GM12878 (cell line): Measurements from ENCODE around the gene PCNP. TPM values are rescaled to one million over a fixed set of nuclear protein-coding genes. Genes with fewer than 3 reads are reported as not detected.

Experiments used
- ATAC-seq: fragments of 200-7000 bp; cut with Tn5 transposase; 3 replicates; pipeline ENCODE4 v1.9.1; 2020; ENCODE audit warnings: mild to moderate bottlenecking, moderate library complexity
- BruUV-seq: library from RNA; stranded (reverse); fragments of 400-500 nt; replicated peaks from 2 replicates; lab custom pipeline; 2021; lab: Mats Ljungman, UMichigan
- CTCF ChIA-PET: fragments of 300-600 bp; sonication (Branson Sonifier 250); formaldehyde crosslinking; extraction: SDS; loops from one replicate; lab custom pipeline; 2021; ENCODE audit warnings: inconsistent platforms; lab: Yijun Ruan, JAX
- POLR2A ChIA-PET: fragments of 350-600 bp; formaldehyde crosslinking; extraction: SDS; loops from one replicate; lab custom pipeline; 2021; ENCODE audit warnings: inconsistent platforms; lab: Charles Lee
- RAD21 ChIA-PET: fragments of 300-600 bp; sonication (Branson Sonifier 250); formaldehyde crosslinking; loops from one replicate; lab custom pipeline; 2023; ENCODE audit warnings: antibody characterized with exemption; ENCODE audit not compliant: unreplicated experiment; lab: Charles Lee
- SMC1A ChIA-PET: fragments of 300-600 bp; sonication (Branson Sonifier 250); formaldehyde crosslinking; loops from one replicate; lab custom pipeline; 2023; ENCODE audit not compliant: unreplicated experiment, uncharacterized antibody; lab: Charles Lee
- DNase-seq: peaks from one replicate; pipeline ENCODE4 v3.0.0-alpha.2; 2011; ENCODE audit warnings: low read depth, low spot score
- FAIRE-seq: peaks from 3 replicates; lab custom pipeline; 2011; peaks lifted over from hg19 to GRCh38; lab: Jason Lieb, UNC
- H2AFZ ChIP-seq: 2 replicates; pipeline ENCODE4 v1.6.0; 2011; ENCODE audit warnings: low read depth, low read length, control low read depth; ENCODE audit not compliant: control insufficient read depth
- H3K27ac ChIP-seq: 2 replicates; pipeline ENCODE4 v1.5.1; 2011; ENCODE audit warnings: control low read depth; ENCODE audit not compliant: control insufficient read depth, insufficient read depth
- H3K27me3 ChIP-seq, 2 experiments: replicated peaks in 1 of 2; 2 replicates each; pipeline versions ENCODE4 v1.6.0 to v1.6.1; 2011; ENCODE audit warnings: low read length in 1 of 2; ENCODE audit not compliant: control insufficient read depth in 2 of 2, insufficient read depth in 2 of 2
- H3K36me3 ChIP-seq, 2 experiments: 2 replicates each; pipeline ENCODE4 v1.5.1; 2011; ENCODE audit warnings: low read length in 1 of 2; ENCODE audit not compliant: control insufficient read depth in 2 of 2, insufficient read depth in 2 of 2
- H3K4me1 ChIP-seq: 2 replicates; pipeline ENCODE4 v1.6.1; 2011; ENCODE audit warnings: mild to moderate bottlenecking, low read length, moderate library complexity, mixed read lengths; ENCODE audit not compliant: control insufficient read depth, insufficient read depth
- H3K4me2 ChIP-seq: 2 replicates; pipeline ENCODE4 v1.6.0; 2011; ENCODE audit warnings: control low read depth; ENCODE audit not compliant: control insufficient read depth, insufficient read depth
- H3K4me3 ChIP-seq: fragments of 200-600 bp; sonication (generic); 2 replicates; pipeline ENCODE4 v1.5.1; 2016
- H3K79me2 ChIP-seq: 2 replicates; pipeline ENCODE4 v1.6.0; 2011; ENCODE audit warnings: low read length; ENCODE audit not compliant: control insufficient read depth, insufficient read depth
- H3K9ac ChIP-seq: 2 replicates; pipeline ENCODE4 v1.8.0; 2011; ENCODE audit warnings: low read length, control low read depth, mixed read lengths; ENCODE audit not compliant: control insufficient read depth, insufficient read depth
- H3K9me3 ChIP-seq: replicated peaks from 3 replicates; pipeline ENCODE4 v1.5.1; 2011; ENCODE audit warnings: mild to moderate bottlenecking, low read length; ENCODE audit not compliant: control insufficient read depth, insufficient read depth
- H4K20me1 ChIP-seq: 2 replicates; pipeline ENCODE4 v1.6.0; 2011; ENCODE audit not compliant: control insufficient read depth, insufficient read depth
- BCL11A ChIP-seq: IDR thresholded peaks from 2 replicates; pipeline ENCODE4 v1.6.1; 2011; ENCODE audit warnings: low read depth, low read length
- CBX3 ChIP-seq: fragments of 200-600 bp; sonication (generic); IDR thresholded peaks from 2 replicates; pipeline ENCODE4 v1.6.1; 2016; ENCODE audit warnings: low read depth, borderline replicate concordance
- ETV6 ChIP-seq, 2 experiments: fragments of 450-650 bp in 1 of 2; IDR thresholded peaks in 1 of 2; conservative IDR thresholded peaks in 1 of 2; 2 replicates each; pipeline ENCODE4 v1.6.1; 2014; ENCODE audit warnings: antibody characterized with exemption in 1 of 2, borderline replicate concordance in 1 of 2, low read depth in 1 of 2, mild to moderate bottlenecking in 1 of 2, moderate library complexity in 1 of 2
- IRF5 ChIP-seq: fragments of 450-650 bp; IDR thresholded peaks from 2 replicates; pipeline ENCODE4 v1.6.1; 2017; ENCODE audit warnings: borderline replicate concordance
- MEF2A ChIP-seq: IDR thresholded peaks from 2 replicates; pipeline ENCODE4 v1.6.1; 2011; ENCODE audit warnings: low read depth, mild to moderate bottlenecking, low read length, moderate library complexity; ENCODE audit not compliant: insufficient read depth
- MYB ChIP-seq: fragments of 150-350 bp; IDR thresholded peaks from 2 replicates; pipeline ENCODE4 v1.6.1; 2014; ENCODE audit warnings: mild to moderate bottlenecking, low read depth, low read length, borderline replicate concordance
- MYC ChIP-seq: IDR thresholded peaks from 2 replicates; pipeline ENCODE4 v1.6.1; 2011; ENCODE audit warnings: mild to moderate bottlenecking, low read length, moderate library complexity, inconsistent platforms; ENCODE audit not compliant: insufficient read depth, insufficient replicate concordance, insufficient read length, severe bottlenecking
- NR2C2 ChIP-seq: IDR thresholded peaks from 2 replicates; pipeline ENCODE4 v1.6.1; 2011; ENCODE audit warnings: borderline replicate concordance, low read depth; ENCODE audit not compliant: control insufficient read depth, insufficient read length
- WRNIP1 ChIP-seq: IDR thresholded peaks from 2 replicates; pipeline ENCODE4 v1.6.1; 2011; ENCODE audit warnings: low read depth, low read length, improper control_type of control experiment, borderline replicate concordance
- WGBS: methylation state at CpG from one replicate; pipeline ENCODE4 v1.1.6; 2016; ENCODE audit warnings: low lambda C conversion rate; ENCODE audit not compliant: insufficient replicate concordance, insufficient coverage; ENCODE audit errors: missing lambda C conversion rate; 5-methylcytosine and 5-hydroxymethylcytosine counted together
- in situ Hi-C: fragments of 300-500 bp; cut with MboI; formaldehyde crosslinking; loops from 9 replicates; pipeline ENCODE4 v1.14.3; 2018; ENCODE audit warnings: mixed read lengths
- intact Hi-C: fragments of 100-400 bp; cut with micrococcal nuclease; formaldehyde crosslinking; loops from one replicate; pipeline ENCODE4 v1.14.2; 2022; ENCODE audit not compliant: unreplicated experiment
- polyA plus RNA-seq, 11 experiments: library from polyadenylated mRNA; depleted of rRNA in 4 of 11; unstranded in 6 of 11; stranded (reverse) in 5 of 11; fragments of >200 nt; fragmentation: Nextera tagmentation in 4 of 11; fragmentation: Illumina TruSeq in 1 of 11; extraction: Ambion mirVana in 4 of 11; extraction: Trizol in 1 of 11; gene quantifications; 1 replicate in 1 of 11; 2 replicates in 10 of 11; pipeline versions ENCODE4 v1.2.1 to v1.2.3, GENCODE V29; 2011 to 2016; ENCODE audit warnings: inconsistent platforms in 2 of 11, missing spikeins in 2 of 11, low read depth in 1 of 11
- total RNA-seq, 4 experiments: library from RNA; depleted of rRNA in 3 of 4; stranded (reverse); fragments of >200 nt in 3 of 4; fragmentation: Illumina TruSeq in 1 of 4; extraction: Trizol in 1 of 4; gene quantifications; 2 replicates each; pipeline versions ENCODE4 v1.2.1 to v1.2.3, GENCODE V29; 2013 to 2021
- TF ChIP-seq, protein P1 (sequence below): fragments of 150-350 bp; IDR thresholded peaks from 2 replicates; pipeline ENCODE4 v1.6.1; 2014; ENCODE audit warnings: mild to moderate bottlenecking, low read depth, low read length

PCNP gene
- total and polyA plus RNA-seq, 10 of the 15 experiments (the other 5 are each of a cell fraction or from before 2014, with no cell fraction given): 49.8 to 179 (median 109) TPM

GRCh38 chr3:101532783-101533602, 41.0 kb upstream of the PCNP start:
- SMC1A ChIA-PET: no interaction called here
- no peak overlapping the region for H3K27ac ChIP-seq
- in situ Hi-C loops (no loop called here), intact Hi-C loops (no loop called here)
- CTCF ChIA-PET: no interaction called here
- no peaks in the 10 kb centered on the region for H4K20me1 ChIP-seq
- no TSS peak for BruUV-seq
- H3K9ac ChIP-seq: no peak overlapping the region
- no peaks in the 10 kb centered on the region for H3K4me1 ChIP-seq
- H2AFZ ChIP-seq: no peak overlapping the region
- no peaks in the 10 kb centered on the region for H3K36me3 ChIP-seq
- H3K27me3 ChIP-seq: no peaks in the 10 kb centered on the region
- no peak overlapping the region for H3K4me2 ChIP-seq
- H3K4me3 ChIP-seq: no peak overlapping the region
- RAD21 ChIA-PET: no interaction called here
- ATAC-seq (no peak), DNase-seq (no peak), FAIRE-seq (no peak)
- TF ChIP-seq MYC: no peak
- TF ChIP-seq ETV6 (conservative IDR thresholded peaks at IDR 0.05 in 1 of 2, IDR thresholded peaks at IDR 0.05 in 1 of 2; ENCODE audit: borderline replicate concordance in 1 of 2, low read depth in 1 of 2): no peak
- TF ChIP-seq NR2C2: no peak
- TF ChIP-seq CBX3: no peak
- no peak for TF ChIP-seq BCL11A
- H3K9me3 ChIP-seq: no peaks in the 10 kb centered on the region
- POLR2A ChIA-PET: no interaction called here
- H3K79me2 ChIP-seq: no peaks in the 10 kb centered on the region
- 63% methylated on average over 9 of the region's 9 CpGs for WGBS

DNA sequence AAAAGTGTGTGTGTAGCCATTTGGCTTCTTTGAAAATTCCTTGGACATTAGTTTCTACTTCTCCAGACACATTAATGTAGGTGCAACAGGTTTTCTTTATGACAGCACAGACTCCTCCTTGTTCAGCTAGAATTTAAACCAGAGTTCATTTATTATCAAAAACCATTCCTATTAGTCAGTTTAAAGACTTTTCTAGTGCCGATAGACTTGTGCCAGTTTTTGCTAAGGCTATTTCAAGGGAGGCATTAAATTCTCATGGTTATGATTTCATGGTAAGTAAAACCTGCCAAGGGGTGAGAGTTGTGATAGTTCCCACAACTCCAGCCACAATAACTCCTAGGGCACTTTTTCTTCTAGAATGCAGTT, 40.4 kb upstream of the PCNP start:
- in situ Hi-C loops: no loop called here
- TF ChIP-seq IRF5 (no peak), MEF2A (no peak), WRNIP1 (no peak), MYB (no peak)
- TF ChIP-seq, protein P1, sequence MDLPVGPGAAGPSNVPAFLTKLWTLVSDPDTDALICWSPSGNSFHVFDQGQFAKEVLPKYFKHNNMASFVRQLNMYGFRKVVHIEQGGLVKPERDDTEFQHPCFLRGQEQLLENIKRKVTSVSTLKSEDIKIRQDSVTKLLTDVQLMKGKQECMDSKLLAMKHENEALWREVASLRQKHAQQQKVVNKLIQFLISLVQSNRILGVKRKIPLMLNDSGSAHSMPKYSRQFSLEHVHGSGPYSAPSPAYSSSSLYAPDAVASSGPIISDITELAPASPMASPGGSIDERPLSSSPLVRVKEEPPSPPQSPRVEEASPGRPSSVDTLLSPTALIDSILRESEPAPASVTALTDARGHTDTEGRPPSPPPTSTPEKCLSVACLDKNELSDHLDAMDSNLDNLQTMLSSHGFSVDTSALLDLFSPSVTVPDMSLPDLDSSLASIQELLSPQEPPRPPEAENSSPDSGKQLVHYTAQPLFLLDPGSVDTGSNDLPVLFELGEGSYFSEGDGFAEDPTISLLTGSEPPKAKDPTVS: no peak

More for the DNA sequence above, 40.4 kb upstream of the PCNP start:
- no peaks in the 10 kb centered on the region for H3K9me3 ChIP-seq
- no peak for FAIRE-seq
- H3K4me2 ChIP-seq: no peak overlapping the region
- ATAC-seq: no peak
- H3K4me1 ChIP-seq: no peaks in the 10 kb centered on the region
- intact Hi-C loops: no loop called here
- 100% methylated on average over 1 of the region's 1 CpG for WGBS
- H2AFZ ChIP-seq: no peak overlapping the region
- no peak for DNase-seq
- H3K36me3 ChIP-seq: no peaks in the 10 kb centered on the region
- H4K20me1 ChIP-seq: no peaks in the 10 kb centered on the region
- no peak overlapping the region for H3K9ac ChIP-seq
- SMC1A ChIA-PET: no interaction called here
- BruUV-seq: no TSS peak
- no peak overlapping the region for H3K4me3 ChIP-seq
- no peak overlapping the region for H3K27ac ChIP-seq
- no peaks in the 10 kb centered on the region for H3K79me2 ChIP-seq
- RAD21 ChIA-PET: no interaction called here
- no peaks in the 10 kb centered on the region for H3K27me3 ChIP-seq
- POLR2A ChIA-PET: no interaction called here
- CTCF ChIA-PET: no interaction called here
